ENCODE measurements around the gene ADK.
A peak's percentile ranks its signal among the peaks of the same experiment; 100 is the strongest.

ADK gene

DNA sequence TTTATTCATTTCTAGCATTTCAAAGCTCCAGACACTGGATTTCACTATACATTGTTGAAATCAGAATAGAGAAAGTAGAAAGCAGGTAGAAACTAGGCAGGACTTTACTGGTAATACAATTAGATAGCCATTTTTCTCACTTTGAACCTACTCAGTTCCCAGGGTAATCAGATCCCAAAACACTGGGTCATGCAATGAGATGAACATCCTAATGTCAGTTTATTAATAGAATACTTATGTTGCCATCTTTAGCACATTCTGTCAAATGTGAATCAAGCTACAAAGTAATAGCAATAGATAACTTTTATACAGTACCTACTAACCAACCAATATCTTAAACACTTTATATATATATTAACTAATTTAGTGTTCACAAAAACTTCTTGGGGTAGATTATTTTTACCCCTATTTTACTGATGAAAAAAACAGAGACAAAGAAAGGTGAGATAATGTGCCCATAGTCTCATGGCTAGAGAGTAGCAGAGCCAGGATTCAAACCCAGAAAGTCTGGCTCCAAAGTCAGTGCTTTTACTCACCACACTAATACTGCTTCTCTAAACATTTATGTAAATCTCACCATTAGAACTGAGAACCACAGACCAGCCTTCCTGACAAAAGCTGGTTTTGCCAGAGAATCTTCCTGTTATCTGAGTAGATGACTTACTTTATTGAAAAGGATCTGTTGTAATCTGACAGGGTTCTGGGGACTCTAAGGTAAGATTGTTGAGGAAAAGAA is 521.6 kb downstream of the ADK start:
- no peak for DNase-seq (ENCODE audit: low read depth)

DNA sequence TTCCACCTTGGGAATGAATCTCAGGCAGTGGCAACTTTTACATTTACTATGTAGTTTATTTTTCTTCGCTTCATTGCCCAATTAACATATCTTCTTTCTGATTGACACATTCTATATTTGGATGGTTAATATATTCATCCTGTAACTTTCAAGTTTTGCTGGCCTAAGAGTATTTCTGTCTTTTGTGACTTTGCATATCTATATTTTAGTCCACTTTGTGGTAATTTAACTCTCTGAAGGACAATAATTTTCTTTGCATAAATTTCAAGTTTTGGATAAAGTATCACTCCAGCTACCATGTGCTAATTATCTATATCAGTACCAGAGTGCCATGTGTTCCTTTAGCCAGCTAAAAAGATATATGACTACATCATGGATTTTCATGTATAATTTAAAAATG is 523.9 kb downstream of the ADK start:
- no peak for DNase-seq (ENCODE audit: low read depth)

DNA sequence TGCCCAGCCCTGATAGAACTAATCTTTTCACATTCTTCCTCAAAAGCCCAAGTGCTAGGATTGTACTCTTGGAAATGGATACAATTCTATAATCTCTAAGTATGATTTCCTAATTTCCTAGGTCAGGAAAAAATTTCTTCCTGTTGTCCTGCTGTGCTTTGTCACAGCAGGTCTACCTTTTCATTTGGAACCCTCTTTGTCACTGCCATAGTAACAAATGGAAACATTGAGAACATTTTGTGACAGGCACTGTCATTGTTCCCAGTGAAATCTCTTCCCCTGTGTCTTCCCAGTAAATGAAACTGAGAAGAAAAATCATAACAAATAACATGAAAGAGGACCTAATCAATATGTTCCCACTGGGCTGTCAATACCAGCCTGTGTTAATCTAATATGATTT is 524.5 kb downstream of the ADK start:
- DNase-seq (ENCODE audit: low read depth) = no peak

GRCh38 chr10:74677951-74678350 is 526.9 kb downstream of the ADK start:
- DNase-seq (ENCODE audit: low read depth) = no peak

GRCh38 chr10:74681917-74682627 is 531.1 kb downstream of the ADK start:
- peak; percentile 11 for DNase-seq (ENCODE audit: low read depth)

- no peak for DNase-seq (ENCODE audit: low read depth)
Measured at GRCh38 chr10:74683067-74683466, 532.0 kb downstream of the ADK start.

DNA sequence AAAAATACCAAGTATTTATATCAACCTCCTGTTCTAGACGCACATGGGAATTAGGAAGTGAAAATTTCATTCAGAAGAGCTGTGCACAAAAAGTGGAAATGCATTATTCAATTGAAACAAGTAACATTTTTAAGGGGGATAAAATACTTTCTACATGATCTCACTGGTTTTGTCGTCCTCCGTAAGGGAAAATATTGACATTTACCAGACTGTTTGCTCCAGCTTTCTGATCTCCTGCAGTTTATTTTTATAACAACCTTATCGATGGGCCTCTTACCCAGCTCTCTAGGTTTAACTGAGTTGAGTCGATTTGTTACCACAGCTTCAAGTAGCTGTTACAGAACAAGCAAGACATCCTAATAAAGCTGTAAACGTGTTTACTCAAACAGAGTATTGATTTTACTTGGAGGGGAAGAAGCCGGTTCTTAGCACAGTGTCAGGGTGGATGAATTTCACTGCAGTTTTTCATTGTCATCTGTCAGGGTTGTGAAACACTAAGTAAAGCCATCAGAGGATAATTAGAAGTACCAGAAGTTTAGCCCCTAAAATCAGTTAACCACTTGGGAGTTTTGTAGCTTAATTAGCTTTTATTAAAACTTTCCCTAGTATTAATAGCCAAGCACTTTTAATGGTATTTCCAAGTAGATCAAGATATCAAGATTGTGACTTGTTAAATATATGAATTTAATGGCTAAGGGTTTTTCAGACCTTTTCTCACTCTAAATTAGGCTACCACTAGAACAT is 532.8 kb downstream of the ADK start:
- peak; percentile 3 for DNase-seq (ENCODE audit: low read depth)

- no peak for DNase-seq (ENCODE audit: low read depth)
Measured at GRCh38 chr10:74684462-74684861, 533.4 kb downstream of the ADK start.

DNA sequence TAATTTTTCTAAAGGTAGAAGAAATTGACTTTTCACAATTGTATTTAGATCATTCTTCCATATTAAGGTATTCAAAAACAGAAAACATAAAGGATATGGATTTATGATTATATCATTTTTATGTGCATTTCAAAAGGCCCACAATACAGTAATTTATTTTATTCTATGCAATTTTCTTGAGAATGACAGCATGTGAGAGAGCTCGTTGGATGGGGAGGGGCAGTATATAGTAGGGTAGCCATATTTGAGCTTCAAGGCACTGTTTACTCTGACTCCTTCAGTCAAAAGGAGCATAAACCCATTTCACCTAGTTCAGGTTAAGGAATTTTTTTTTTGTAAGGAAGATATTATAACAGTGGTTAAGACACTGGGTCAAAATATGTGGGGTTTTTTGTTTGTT is 534.5 kb downstream of the ADK start:
- DNase-seq (ENCODE audit: low read depth) = no peak

DNA sequence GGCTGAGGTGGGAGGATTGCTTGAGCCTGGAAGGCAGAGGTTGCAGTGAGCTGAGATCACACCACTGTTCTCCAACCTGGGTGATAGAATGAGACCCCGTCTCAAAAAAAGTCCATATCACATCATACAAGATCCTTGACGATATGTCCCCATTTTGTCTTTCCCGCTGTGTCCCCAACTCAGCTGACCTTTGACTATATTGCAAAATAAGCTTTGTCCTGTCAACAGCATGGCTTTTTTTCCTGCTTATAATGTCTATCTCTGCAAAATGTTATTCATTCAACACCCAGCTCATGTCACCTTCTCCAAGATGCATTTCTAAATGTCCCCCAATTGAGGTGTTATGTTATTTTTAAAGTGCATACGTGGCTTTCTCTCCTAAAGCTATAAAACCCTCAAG is 539.4 kb downstream of the ADK start:
- DNase-seq (ENCODE audit: low read depth) = no peak

GRCh38 chr10:74691164-74691563 is 540.1 kb downstream of the ADK start:
- DNase-seq (ENCODE audit: low read depth) = no peak

GRCh38 chr10:74704629-74705357 is 553.8 kb downstream of the ADK start:
- DNase-seq (ENCODE audit: low read depth) = no peak

- DNase-seq (ENCODE audit: low read depth) = no peak
Measured at GRCh38 chr10:74705358-74705980, 554.4 kb downstream of the ADK start.

DNA sequence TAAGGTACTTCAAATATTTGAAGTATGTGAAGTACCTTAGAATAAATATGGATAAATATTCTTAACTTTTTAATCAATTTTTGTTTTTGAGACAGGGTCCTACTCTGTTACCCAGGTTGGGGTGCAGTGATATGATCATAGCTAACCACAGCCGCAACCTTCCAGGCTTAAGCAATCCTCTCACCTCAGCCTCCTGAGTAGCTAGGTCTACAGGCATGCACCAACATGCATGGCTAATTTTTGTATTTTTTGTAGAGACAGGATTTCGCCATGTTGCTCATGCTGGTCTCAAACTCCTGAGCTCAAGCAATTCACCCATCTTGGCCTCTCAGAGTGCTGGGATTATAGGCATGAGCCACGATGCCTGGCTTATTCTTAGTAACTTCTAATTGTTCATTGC is 555.9 kb downstream of the ADK start:
- DNase-seq (ENCODE audit: low read depth) = no peak

GRCh38 chr10:74708246-74708645 is 557.2 kb downstream of the ADK start:
- DNase-seq (ENCODE audit: low read depth) = no peak

DNA sequence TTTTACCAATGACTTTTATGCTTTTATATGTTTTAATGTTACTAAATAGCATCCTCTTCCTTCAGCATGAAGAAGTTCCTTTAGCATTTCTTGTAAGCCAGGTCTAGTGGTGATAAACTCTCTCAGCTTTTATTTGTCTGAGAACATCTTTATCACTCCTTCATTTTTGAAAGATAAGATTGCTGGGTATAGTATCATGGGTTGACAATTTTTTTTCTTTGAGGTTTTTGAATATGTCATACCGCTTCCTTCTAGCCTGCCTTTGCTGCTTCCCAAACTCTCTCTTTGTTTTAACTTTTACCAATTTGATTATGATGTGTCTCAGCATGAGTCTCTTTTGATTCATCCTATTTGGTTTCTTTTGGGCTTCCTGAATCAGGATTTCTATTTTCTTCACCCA is 567.2 kb downstream of the ADK start:
- DNase-seq (ENCODE audit: low read depth) = no peak

DNA sequence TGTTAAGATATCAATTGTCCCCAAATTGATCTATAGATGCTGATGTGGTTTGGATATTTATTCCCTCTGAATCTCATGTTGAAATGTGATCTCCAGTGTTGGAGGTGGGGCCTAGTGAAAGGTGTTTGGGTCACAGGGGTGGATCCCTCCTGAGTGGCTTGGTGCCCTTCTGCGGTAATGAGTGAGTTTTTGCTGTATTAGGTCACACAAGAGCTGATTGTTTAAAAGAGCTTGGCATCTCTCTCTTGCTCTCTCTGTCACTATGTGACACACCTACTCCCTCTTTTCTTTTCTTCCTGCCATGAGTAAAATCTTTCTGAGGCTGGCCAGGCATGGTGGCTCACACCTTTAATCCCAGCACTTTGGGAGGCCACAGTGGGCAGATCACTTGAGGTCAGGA is 577.2 kb downstream of the ADK start:
- no peak for DNase-seq (ENCODE audit: low read depth)

DNA sequence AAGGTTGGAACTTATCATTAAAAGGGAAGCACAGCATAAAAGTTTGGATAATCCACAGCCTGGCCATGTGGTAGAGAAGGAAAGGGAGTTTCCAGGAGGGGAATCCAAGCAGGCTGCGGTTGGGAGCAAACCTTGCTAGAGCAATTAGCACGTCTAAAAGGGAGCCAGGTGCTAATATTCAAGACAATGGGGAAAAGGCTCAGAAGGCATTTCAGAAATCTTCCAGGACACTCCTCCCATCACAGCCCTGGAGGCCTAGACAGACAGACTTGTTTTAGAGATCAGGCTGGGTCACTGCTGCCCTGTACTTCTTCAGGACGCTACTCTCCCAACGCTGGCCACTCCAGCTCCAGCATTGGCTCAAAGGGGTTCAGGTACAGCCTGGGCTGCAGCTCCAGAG is 579.2 kb downstream of the ADK start:
- no peak for DNase-seq (ENCODE audit: low read depth)

DNA sequence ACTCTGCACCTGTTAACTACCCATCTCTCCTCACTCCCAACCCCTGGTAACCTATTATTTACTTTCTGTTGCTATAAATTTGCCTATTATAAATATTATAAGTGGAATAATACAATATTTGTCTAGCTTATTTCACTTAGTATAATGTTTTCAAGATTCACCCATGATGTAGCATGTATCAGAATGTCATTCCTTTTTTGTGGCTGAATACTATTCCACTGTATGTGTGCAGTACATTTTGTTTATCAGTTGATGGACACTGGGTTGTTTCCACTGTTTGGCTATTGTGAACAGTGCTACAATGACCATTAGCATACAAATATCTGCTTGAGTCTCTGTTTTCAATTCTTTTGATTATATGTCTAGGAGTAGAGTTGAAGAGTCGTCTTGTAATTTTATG is 582.6 kb downstream of the ADK start:
- DNase-seq (ENCODE audit: low read depth) = no peak

DNA sequence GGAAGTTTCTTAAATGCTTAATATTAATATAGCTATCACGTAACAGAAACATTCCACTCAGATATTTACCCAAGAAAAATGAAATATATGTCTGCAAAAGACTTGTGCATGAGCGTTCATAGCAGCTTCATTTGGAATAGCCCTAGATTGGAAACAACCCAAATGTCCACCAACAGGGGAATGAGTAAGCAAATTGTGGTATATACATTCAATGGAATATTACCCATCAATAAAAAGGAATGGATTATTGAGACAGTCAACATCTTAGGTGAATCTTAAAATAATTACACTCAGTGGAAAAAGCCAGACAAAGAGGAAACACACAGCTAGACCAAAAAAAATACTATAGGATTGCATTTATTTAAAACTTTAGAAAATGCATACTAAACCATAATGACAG is 585.0 kb downstream of the ADK start:
- DNase-seq (ENCODE audit: low read depth) = no peak

DNA sequence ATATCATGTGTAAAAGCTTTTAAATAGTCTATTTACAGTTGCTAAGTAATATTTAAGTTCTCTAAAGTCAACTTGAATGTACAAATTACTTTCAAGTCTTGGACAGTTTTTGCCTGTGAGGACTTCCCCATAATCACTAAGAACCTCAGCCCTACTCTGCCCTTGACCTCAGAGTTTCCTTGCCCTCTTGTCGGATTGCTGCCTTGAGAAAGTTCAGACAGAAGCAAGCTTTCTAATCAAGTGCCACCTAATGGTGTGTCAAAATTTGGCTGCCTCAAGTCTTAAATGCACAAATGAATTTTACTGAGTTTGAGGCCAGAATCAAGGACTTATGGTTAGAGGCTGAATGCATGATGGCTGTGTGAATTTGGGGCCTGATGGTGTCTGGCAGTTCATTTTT is 587.0 kb downstream of the ADK start:
- DNase-seq (ENCODE audit: low read depth) = peak; percentile 7

DNA sequence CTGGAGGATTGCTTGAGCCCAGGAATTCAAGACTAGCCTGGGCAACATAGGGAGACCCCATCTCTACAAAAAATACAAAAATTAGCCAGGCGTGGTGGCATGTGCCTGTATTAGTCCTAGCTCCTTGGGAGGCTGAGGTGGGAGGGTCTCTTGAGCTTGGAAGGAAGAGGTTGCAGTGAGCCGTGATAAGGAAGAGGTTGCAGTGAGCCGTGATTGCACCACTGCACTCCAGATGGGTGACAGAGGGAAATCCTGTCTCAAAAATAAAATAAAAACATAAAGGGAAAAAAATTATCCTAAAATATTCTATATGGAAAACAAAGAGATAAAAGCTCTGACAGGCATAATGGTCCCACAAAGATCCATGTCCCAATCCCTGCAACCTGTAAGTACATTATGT is 587.5 kb downstream of the ADK start:
- DNase-seq (ENCODE audit: low read depth) = no peak

Data from EH (cell line).